Muscle layer of duodenum (tissue), 2 donors: ENCODE data around the gene UST.
"Not testable (repeated sequence)": the region's sequence is repeated elsewhere in the genome, so short reads cannot be mapped to it uniquely, and the experiment has no call there.

Experiments
- H3K27ac ChIP-seq: one replicate; pipeline ENCODE4 v1.7.0; 2013; ENCODE audit warnings: mild to moderate bottlenecking, low read length
- H3K27me3 ChIP-seq: one replicate; pipeline ENCODE4 v1.7.0; 2013; ENCODE audit warnings: low read depth, mild to moderate bottlenecking, control low read depth, low read length
- H3K36me3 ChIP-seq, 2 donors: one replicate each; pipeline ENCODE4 v1.7.0; 2013; ENCODE audit warnings: low read length in 2 of 2, control low read depth in 1 of 2, mild to moderate bottlenecking in 1 of 2; ENCODE audit not compliant: insufficient read depth in 2 of 2, control insufficient read depth in 1 of 2
- H3K4me1 ChIP-seq, 2 donors: one replicate each; pipeline ENCODE4 v1.7.0; 2013; ENCODE audit warnings: low read length in 2 of 2, mild to moderate bottlenecking in 2 of 2, control low read depth in 1 of 2, moderate library complexity in 1 of 2; ENCODE audit not compliant: insufficient read depth in 2 of 2, control insufficient read depth in 1 of 2
- H3K4me3 ChIP-seq, 2 donors: one replicate each; pipeline ENCODE4 v1.7.0; 2013; ENCODE audit warnings: low read length in 2 of 2, low read depth in 1 of 2, mild to moderate bottlenecking in 1 of 2
- H3K9me3 ChIP-seq, 2 donors: one replicate each; pipeline ENCODE4 v1.7.0; 2013; ENCODE audit warnings: low read length in 2 of 2, control low read depth in 1 of 2, mild to moderate bottlenecking in 1 of 2; ENCODE audit not compliant: control insufficient read depth in 1 of 2
- donor health status: healthy.

The UST gene

GRCh38 chr6:148846778-148847761, 100.2 kb downstream of the UST start:
- Histone ChIP-seq H3K27ac (no peak overlapping the region), H3K4me3 (no peak overlapping the region), H3K36me3 (no peaks in the 10 kb centered on the region), H3K27me3 (no peaks in the 10 kb centered on the region), H3K4me1 (peaks cover 0 to 9% of the 10 kb centered on the region in 2 donors), H3K9me3 (no peaks in the 10 kb centered on the region)

GRCh38 chr6:148848915-148849314, 102.1 kb downstream of the UST start:
- H3K4me3 ChIP-seq: no peak overlapping the region
- H3K36me3 ChIP-seq: no peaks in the 10 kb centered on the region
- H3K27me3 ChIP-seq: no peaks in the 10 kb centered on the region
- peaks cover 0 to 9% of the 10 kb centered on the region in 2 donors for H3K4me1 ChIP-seq
- H3K27ac ChIP-seq: no peak overlapping the region
- no peaks in the 10 kb centered on the region for H3K9me3 ChIP-seq

- not testable (repeated sequence) for H3K36me3 ChIP-seq, H3K27me3 ChIP-seq, H3K27ac ChIP-seq, H3K4me3 ChIP-seq, H3K9me3 ChIP-seq, H3K4me1 ChIP-seq
Measured at GRCh38 chr6:148849449-148849848, 102.6 kb downstream of the UST start.

GRCh38 chr6:148850964-148851363, 104.1 kb downstream of the UST start:
- no peaks in the 10 kb centered on the region for H3K36me3 ChIP-seq
- no peak overlapping the region for H3K27ac ChIP-seq
- no peaks in the 10 kb centered on the region for H3K9me3 ChIP-seq
- no peaks in the 10 kb centered on the region for H3K27me3 ChIP-seq
- no peak overlapping the region for H3K4me3 ChIP-seq
- peaks cover 0 to 9% of the 10 kb centered on the region in 2 donors for H3K4me1 ChIP-seq

DNA sequence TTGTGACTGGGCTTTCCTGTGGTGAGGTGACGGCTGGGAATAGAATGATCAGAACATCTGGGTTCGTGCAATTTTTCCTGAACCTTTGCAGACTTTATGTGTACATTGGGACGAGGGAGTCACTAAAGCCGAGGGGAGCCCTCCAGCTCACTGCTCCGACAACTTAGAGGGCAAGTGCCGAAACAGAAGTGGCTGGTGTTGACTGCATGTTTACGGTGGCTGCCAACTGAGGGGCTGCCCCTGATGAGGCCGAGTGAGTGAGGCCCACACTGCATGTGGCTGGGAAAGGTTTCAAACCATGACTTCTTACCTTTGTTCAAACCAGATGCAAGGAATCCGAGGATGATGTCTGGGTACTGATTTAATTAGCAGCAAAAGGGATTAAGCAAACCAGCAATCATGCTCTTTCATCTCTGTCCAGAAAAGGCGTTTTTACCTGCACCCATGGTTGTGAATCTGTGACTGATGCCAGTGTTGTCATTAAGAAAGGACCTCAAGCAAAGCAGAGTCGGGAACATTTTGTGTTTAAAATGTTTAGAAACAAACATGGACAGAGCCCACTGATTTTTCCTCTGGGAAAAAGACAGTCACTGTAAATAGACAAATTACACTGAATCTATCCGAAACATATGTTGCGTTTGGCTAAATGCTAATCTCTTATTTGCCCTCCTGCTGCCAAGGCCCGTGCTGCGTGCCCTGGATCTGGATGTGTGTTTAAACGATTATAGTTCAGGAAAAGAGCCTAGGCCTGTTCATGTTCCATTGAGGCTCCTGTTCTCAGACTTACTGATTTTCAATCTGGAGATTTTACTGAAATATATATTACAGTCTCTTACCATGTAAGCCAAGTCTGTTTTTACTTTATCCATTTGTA, 105.1 kb downstream of the UST start:
- H3K27ac ChIP-seq: no peak overlapping the region
- no peaks in the 10 kb centered on the region for H3K36me3 ChIP-seq
- H3K4me1 ChIP-seq: peaks cover 0 to 9% of the 10 kb centered on the region in 2 donors
- H3K9me3 ChIP-seq: no peaks in the 10 kb centered on the region
- no peaks in the 10 kb centered on the region for H3K27me3 ChIP-seq
- H3K4me3 ChIP-seq: no peak overlapping the region

DNA sequence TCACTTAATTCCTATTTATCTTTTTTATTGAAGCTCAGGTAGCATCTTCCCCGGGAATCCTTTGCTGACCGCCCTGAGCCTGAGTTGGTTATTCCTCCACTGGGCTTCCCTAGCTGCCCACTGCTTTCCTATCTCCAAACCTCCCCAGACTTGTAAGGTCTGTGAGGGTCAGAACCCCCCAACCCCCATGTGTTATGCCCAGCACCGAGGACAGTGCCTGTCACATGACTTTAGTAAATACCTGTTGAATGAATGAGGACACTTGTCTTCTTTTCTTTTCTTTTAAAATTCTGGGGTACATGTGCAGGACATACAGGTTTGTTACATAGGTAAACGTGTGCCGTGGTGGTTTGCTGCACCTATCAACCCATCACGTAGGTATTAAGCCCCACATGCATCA, 105.9 kb downstream of the UST start:
- H3K4me3 ChIP-seq: no peak overlapping the region
- no peaks in the 10 kb centered on the region for H3K36me3 ChIP-seq
- H3K27me3 ChIP-seq: no peaks in the 10 kb centered on the region
- H3K9me3 ChIP-seq: no peaks in the 10 kb centered on the region
- peaks cover 0 to 7% of the 10 kb centered on the region in 2 donors for H3K4me1 ChIP-seq
- H3K27ac ChIP-seq: no peak overlapping the region

- not testable (repeated sequence) for H3K27ac ChIP-seq, H3K4me3 ChIP-seq, H3K4me1 ChIP-seq, H3K27me3 ChIP-seq, H3K36me3 ChIP-seq, H3K9me3 ChIP-seq
Measured at GRCh38 chr6:148853113-148853512, 106.3 kb downstream of the UST start.

DNA sequence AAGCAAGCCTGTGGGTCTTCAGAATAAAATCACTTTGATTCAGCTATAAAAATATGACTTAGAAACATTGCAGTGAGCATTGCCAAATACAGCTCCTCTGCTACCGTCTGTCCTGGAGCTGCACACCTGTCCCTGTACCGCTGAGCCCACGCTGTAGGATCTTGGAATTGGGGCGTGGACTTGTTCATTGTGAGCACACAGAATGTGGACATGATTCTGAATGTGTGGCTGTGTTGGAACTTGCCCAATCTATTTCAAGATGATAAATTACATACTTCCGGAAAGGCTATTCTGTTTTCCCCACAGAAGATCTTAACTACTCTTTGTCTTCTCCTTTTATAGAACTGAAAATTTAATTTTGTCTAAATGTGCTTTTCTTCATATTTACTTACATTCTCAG, 107.3 kb downstream of the UST start:
- Histone ChIP-seq H3K27ac (no peak overlapping the region), H3K9me3 (no peaks in the 10 kb centered on the region), H3K27me3 (no peaks in the 10 kb centered on the region), H3K36me3 (no peaks in the 10 kb centered on the region), H3K4me1 (peaks cover 0 to 4% of the 10 kb centered on the region in 2 donors), H3K4me3 (no peak overlapping the region)

- Histone ChIP-seq H3K4me3 (no peak overlapping the region), H3K4me1 (peaks cover 0 to 4% of the 10 kb centered on the region in 2 donors), H3K36me3 (no peaks in the 10 kb centered on the region), H3K9me3 (no peaks in the 10 kb centered on the region), H3K27ac (no peak overlapping the region), H3K27me3 (no peaks in the 10 kb centered on the region)
Measured at GRCh38 chr6:148854992-148855391, 108.2 kb downstream of the UST start.

DNA sequence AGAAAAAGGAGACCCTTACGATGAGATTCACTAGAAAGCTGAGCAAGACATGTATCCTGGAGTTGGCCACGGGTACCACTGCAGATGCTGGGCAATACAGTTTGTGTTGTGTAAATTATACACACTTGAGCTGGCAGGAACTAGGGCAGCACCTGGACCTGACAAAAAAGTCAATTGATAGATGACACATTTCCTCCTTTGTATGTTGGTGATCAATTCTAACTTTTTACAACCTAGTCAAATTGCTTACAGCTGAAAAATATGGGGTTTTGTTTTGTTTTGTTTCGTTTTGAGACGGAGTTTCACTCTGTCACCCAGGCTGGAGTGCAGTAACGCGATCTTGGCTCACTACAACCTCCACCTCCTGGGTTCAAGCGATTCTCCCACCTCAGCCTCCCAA, 108.9 kb downstream of the UST start:
- Histone ChIP-seq H3K4me1 (peaks cover 0 to 4% of the 10 kb centered on the region in 2 donors), H3K27me3 (no peaks in the 10 kb centered on the region), H3K27ac (no peak overlapping the region), H3K9me3 (no peaks in the 10 kb centered on the region), H3K4me3 (no peak overlapping the region), H3K36me3 (no peaks in the 10 kb centered on the region)

DNA sequence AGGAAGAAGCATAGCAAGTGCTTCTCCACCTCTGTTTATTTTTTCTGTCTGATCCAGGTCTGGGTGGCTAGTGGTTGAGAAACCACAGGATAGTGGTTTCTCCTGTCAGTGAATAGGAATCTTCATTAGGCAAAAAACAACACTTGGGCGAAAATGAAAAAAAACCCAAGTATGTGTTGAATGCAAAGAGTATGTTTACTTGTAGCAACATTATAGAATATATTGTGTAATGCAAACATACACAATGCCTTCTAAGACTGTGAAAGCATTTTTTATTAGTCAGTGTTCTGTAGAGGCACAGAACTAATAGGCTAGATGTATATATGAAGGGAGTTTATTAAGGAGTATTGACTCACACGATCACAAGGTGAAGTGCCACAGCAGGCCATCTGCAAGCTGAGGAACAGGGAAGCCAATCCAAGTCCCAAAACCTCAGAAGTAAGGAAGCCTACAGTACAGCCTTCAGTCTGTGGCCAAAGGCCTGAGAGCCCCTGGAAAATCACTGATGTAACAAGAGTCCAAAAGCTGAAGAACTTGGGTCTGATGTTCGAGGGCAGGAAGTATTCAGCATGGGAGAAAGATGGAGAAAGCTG, 111.1 kb downstream of the UST start:
- Histone ChIP-seq H3K4me1 (peaks cover 0 to 4% of the 10 kb centered on the region in 2 donors), H3K9me3 (no peaks in the 10 kb centered on the region), H3K36me3 (no peaks in the 10 kb centered on the region), H3K27me3 (no peaks in the 10 kb centered on the region), H3K27ac (no peak overlapping the region), H3K4me3 (no peak overlapping the region)
